Spleen (tissue), 11 donors: ENCODE measurements around the gene CUX1. TPM values are rescaled to one million over a fixed set of nuclear protein-coding genes. Genes with fewer than 3 reads are reported as not detected.

Experiments
- DNase-seq: peaks from one replicate; pipeline ENCODE4 v3.0.0-alpha.2; 2020
- H3K27ac ChIP-seq, 8 donors: fragments of 200-600 bp; sonication (generic) in 7 of 8; 1 replicate in 4 of 8; 2 replicates in 4 of 8; pipeline versions ENCODE4 v1.5.0 to v1.8.0; 2016 to 2021; ENCODE audit warnings: inconsistent platforms in 4 of 8, mild to moderate bottlenecking in 4 of 8, moderate library complexity in 1 of 8
- H3K27me3 ChIP-seq, 7 donors: fragments of 200-600 bp; sonication (generic) in 6 of 7; replicated peaks in 1 of 7; 1 replicate in 4 of 7; 2 replicates in 3 of 7; pipeline versions ENCODE4 v1.5.0 to v1.8.0; 2016 to 2021; ENCODE audit warnings: inconsistent platforms in 3 of 7, mild to moderate bottlenecking in 1 of 7
- H3K36me3 ChIP-seq, 6 donors: fragments of 200-600 bp; sonication (generic) in 5 of 6; 1 replicate in 4 of 6; 2 replicates in 2 of 6; pipeline versions ENCODE4 v1.5.0 to v1.8.0; 2016 to 2021; ENCODE audit warnings: inconsistent platforms in 2 of 6
- H3K4me1 ChIP-seq, 6 donors: fragments of 200-600 bp; sonication (generic) in 5 of 6; 1 replicate in 3 of 6; 2 replicates in 3 of 6; pipeline versions ENCODE4 v1.5.0 to v1.8.0; 2016 to 2021; ENCODE audit warnings: inconsistent platforms in 3 of 6
- H3K4me3 ChIP-seq, 8 donors: fragments of 200-600 bp; sonication (generic) in 7 of 8; 1 replicate in 4 of 8; 2 replicates in 4 of 8; pipeline versions ENCODE4 v1.5.0 to v1.8.0; 2016 to 2021; ENCODE audit warnings: inconsistent platforms in 4 of 8, mild to moderate bottlenecking in 4 of 8, moderate library complexity in 2 of 8
- H3K9me3 ChIP-seq, 8 donors: fragments of 200-600 bp; sonication (generic) in 7 of 8; 1 replicate in 4 of 8; 2 replicates in 4 of 8; pipeline versions ENCODE4 v1.5.0 to v1.8.0; 2016 to 2021; ENCODE audit warnings: inconsistent platforms in 4 of 8
- POLR2A ChIP-seq, 3 donors: fragments of 450-650 bp; IDR thresholded peaks; one replicate each; pipeline ENCODE4 v1.5.1; 2017; ENCODE audit warnings: antibody characterized with exemption in 3 of 3, mild to moderate bottlenecking in 1 of 3
- POLR2AphosphoS5 ChIP-seq, 3 donors: sonication (generic); formaldehyde crosslinking; IDR thresholded peaks; one replicate each; pipeline ENCODE4 v1.5.1; 2017; ENCODE audit warnings: antibody characterized with exemption in 3 of 3
- WGBS, 5 donors: extraction: QIAGEN DNeasy Blood & Tissue Kit in 3 of 5; methylation state at CpG; one replicate each; pipeline versions ENCODE4 v1.1.5 to v1.1.7; 2013 to 2018; 5-methylcytosine and 5-hydroxymethylcytosine counted together
- intact Hi-C: fragments of 100-400 bp; cut with DNase I; formaldehyde crosslinking; loops from one replicate; pipeline ENCODE4 v1.15.0; 2023; ENCODE audit warnings: low total_unique reads
- polyA plus RNA-seq, 3 donors: library from polyadenylated mRNA; stranded (reverse); fragments of 200-250 nt; gene quantifications; one replicate each; pipeline ENCODE4 v1.2.1, GENCODE V29; 2013
- total RNA-seq, 7 donors: library from RNA; depleted of rRNA in 3 of 7; stranded (reverse); fragments of >200 nt in 3 of 7; fragmentation: NEBNext Ultra II Directional in 4 of 7; extraction: Animal tissue kit (Norgen Biotek cat#: 25700) in 4 of 7; gene quantifications; one replicate each; pipeline versions ENCODE4 v1.1.0 to v1.2.1, GENCODE V29; 2016 to 2021
- TF ChIP-seq, protein P1 (sequence below), 11 experiments: fragments of 200-600 bp in 7 of 11; fragments of 450-650 bp in 4 of 11; sonication (generic) in 4 of 11; IDR thresholded peaks in 8 of 11; conservative IDR thresholded peaks in 3 of 11; 1 replicate in 7 of 11; 2 replicates in 4 of 11; pipeline versions ENCODE4 v1.4.0 to v1.8.0; 2016 to 2021; ENCODE audit warnings: antibody characterized with exemption in 11 of 11, inconsistent platforms in 4 of 11, mild to moderate bottlenecking in 1 of 11
- donor health status: healthy with polysubstance abuse.
- donor health status: DM: no; HTN: no; CAD: no; lungs with moderate emphysema.
- donor health status: DM: no; HTN: no; CAD: no.
- donor health status: Bipolar disorder and iron deficiency.
- donor health status: healthy.
- donor health status: DM: no; HTN: no; CAD: no.
- donor health status: DM: yes; HTN: yes; CAD: no.

The CUX1 gene
- total and polyA plus RNA-seq, 10 donors, result 9.1 to 95.8 (median 61.9) TPM

DNA sequence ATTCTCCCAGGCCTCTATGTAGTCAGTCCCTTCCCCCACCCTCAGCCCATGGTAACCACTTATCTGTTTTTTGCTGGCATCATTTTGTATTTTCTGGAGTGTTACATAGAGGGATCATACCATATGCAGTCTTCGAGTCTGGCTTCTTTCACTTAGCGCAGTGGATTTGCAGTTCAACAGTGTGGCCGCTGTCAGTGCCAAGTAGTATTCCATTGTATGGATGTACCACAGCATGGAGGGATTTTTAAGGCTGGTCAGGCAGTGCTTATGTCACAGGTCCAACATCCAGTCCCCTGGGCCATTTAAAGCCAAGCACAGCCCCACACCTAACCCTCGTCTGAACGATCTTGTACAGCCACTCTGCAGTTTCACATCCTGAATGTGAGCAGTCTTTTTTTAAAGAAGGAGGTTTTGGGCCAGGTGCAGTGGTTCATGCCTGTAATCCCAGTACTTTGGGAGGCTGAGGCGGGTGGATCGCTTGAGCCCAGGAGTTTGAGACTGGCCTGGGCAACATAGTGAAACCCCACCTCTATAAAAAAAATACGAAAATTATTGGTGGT is 121.8 kb downstream of the CUX1 start:
- H3K27ac ChIP-seq, result no peak overlapping the region
- 75 to 87% (median 82%) methylated on average over 8 of the region's 8 CpGs for WGBS, 5 donors
- TF ChIP-seq POLR2AphosphoS5 (IDR thresholded peaks at IDR 0.05), result no peak
- peaks cover 0 to 9% (median 0%) of the 10 kb centered on the region in 6 donors for H3K36me3 ChIP-seq
- H3K4me1 ChIP-seq, result peaks cover 0 to 48% (median 16%) of the 10 kb centered on the region in 6 donors
- DNase-seq, result peak; percentile 35
- H3K27me3 ChIP-seq, result no peaks in the 10 kb centered on the region
- no peak overlapping the region for H3K4me3 ChIP-seq
- H3K9me3 ChIP-seq, result no peaks in the 10 kb centered on the region
- intact Hi-C loops, result no loop called here

DNA sequence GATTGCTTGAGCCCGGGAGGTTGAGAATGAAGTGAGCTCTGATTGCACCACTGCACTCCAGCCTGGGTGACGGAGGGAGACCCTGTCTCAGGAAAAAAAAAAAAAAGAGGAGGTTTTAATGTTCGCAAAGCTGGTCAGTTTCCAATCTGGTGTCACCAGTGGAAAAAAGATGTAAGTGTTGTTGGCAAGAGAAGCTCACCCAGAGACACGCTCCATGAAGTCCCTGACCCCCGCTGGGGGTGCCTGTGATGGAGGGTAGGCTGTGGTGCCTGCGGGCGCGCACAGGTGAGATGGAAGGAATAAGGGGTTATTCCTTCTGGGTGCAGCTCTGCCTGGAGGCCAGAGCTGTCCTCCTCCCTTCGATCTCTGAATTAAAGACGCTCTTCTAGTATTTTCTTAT is 122.7 kb downstream of the CUX1 start:
- H3K27ac ChIP-seq, result no peak overlapping the region
- DNase-seq, result no peak
- H3K9me3 ChIP-seq, result no peaks in the 10 kb centered on the region
- 89 to 95% (median 91%) methylated on average over 10 of the region's 10 CpGs for WGBS, 5 donors
- peaks cover 0 to 11% (median 0%) of the 10 kb centered on the region in 6 donors for H3K36me3 ChIP-seq
- TF ChIP-seq POLR2AphosphoS5 (IDR thresholded peaks at IDR 0.05), result no peak
- no peak for TF ChIP-seq POLR2A (IDR thresholded peaks at IDR 0.05)
- TF ChIP-seq, protein P1, sequence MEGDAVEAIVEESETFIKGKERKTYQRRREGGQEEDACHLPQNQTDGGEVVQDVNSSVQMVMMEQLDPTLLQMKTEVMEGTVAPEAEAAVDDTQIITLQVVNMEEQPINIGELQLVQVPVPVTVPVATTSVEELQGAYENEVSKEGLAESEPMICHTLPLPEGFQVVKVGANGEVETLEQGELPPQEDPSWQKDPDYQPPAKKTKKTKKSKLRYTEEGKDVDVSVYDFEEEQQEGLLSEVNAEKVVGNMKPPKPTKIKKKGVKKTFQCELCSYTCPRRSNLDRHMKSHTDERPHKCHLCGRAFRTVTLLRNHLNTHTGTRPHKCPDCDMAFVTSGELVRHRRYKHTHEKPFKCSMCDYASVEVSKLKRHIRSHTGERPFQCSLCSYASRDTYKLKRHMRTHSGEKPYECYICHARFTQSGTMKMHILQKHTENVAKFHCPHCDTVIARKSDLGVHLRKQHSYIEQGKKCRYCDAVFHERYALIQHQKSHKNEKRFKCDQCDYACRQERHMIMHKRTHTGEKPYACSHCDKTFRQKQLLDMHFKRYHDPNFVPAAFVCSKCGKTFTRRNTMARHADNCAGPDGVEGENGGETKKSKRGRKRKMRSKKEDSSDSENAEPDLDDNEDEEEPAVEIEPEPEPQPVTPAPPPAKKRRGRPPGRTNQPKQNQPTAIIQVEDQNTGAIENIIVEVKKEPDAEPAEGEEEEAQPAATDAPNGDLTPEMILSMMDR (IDR thresholded peaks at IDR 0.05 in 8 of 11, conservative IDR thresholded peaks at IDR 0.05 in 3 of 11), result no peak
- H3K4me3 ChIP-seq, result no peak overlapping the region
- H3K27me3 ChIP-seq, result no peaks in the 10 kb centered on the region
- H3K4me1 ChIP-seq, result peaks cover 0 to 54% (median 18%) of the 10 kb centered on the region in 6 donors
- intact Hi-C loops, result no loop called here

DNA sequence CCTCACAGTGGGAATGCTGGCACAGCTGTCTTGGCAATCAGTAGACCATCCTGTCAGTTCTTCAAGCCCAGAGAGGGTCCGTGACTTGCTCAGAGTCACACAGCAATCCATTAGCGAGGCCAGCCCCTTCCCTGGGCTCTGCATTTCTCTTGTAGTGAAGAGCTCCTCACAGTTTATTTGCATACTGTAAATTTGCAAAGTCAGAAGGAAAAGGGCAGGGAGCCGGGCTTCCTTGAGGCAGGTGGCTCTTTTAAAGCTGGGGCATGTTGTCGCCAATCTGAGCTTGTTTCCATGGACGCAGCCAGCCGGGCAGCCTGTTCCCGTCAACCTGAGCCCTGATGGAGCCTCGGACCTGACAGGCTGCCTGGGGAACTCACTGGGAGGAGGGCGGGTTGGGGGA is 123.4 kb downstream of the CUX1 start:
- intact Hi-C loops, result no loop called here

DNA sequence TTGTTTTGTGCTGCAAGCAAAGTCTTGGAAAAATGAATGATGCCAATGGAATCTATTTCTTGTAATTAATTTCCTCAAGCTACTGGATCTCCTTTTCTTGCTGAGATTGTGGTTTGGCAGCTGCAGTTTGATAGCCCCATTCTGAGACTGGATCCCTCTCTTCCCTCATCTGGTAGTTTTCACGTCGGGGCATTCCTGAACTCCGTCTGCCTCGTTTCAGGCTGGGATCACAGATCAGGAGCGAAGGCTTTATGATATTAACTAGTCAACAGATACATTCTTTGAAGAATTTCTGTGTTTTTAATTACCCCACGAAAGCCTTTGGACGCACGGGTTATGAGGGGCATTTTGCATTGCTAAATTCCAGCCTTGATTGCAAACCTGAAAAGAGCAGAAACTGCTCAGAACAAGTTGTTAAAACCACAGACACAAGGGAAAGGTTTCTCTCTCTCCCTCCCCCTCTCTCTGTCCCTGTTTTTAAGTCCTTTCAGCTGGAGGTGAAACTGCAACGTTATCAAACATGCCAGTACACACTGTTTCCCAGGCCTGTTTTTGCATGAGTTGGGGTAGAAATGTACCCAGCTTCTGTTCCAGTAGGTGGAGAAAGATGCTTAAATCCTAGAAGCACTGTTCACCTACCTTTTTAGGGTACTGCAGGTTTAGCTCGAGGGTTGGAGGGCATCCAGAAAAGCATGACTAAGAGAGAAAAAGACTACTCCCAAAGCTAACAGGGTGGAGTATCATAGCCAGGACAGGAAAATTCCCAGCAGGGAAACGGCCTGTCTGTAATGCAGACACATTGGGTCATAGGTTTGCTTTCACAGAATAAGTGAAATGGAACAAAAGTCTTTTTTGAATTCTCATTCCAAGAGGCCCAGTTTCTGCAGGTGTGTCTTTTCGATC is 124.3 kb downstream of the CUX1 start:
- TF ChIP-seq, protein P1 (IDR thresholded peaks at IDR 0.05 in 8 of 11, conservative IDR thresholded peaks at IDR 0.05 in 3 of 11), result no peak
- TF ChIP-seq POLR2AphosphoS5 (IDR thresholded peaks at IDR 0.05) (no peak), POLR2A (IDR thresholded peaks at IDR 0.05) (no peak)
- Histone ChIP-seq H3K4me1 (peaks cover 0 to 38% (median 6%) of the 10 kb centered on the region in 6 donors), H3K36me3 (peaks cover 0 to 3% (median 0%) of the 10 kb centered on the region in 6 donors), H3K27ac (no peak overlapping the region), H3K27me3 (no peaks in the 10 kb centered on the region), H3K9me3 (no peaks in the 10 kb centered on the region), H3K4me3 (no peak overlapping the region)
- intact Hi-C loops, result no loop called here
- 68 to 78% (median 71%) methylated on average over 12 of the region's 12 CpGs for WGBS, 5 donors
- no peak for DNase-seq

More for the DNA sequence above, 123.4 kb downstream of the CUX1 start:
- no peak overlapping the region for H3K27ac ChIP-seq
- H3K4me1 ChIP-seq, result peaks cover 0 to 47% (median 13%) of the 10 kb centered on the region in 6 donors
- peaks cover 0 to 4% (median 0%) of the 10 kb centered on the region in 6 donors for H3K36me3 ChIP-seq
- H3K27me3 ChIP-seq, result no peaks in the 10 kb centered on the region
- no peaks in the 10 kb centered on the region for H3K9me3 ChIP-seq
- 73 to 80% (median 74%) methylated on average over 4 to 9 of the region's 9 CpGs for WGBS, 5 donors
- no peak for DNase-seq
- no peak overlapping the region for H3K4me3 ChIP-seq
- no peak for TF ChIP-seq POLR2A (IDR thresholded peaks at IDR 0.05)
- TF ChIP-seq, protein P1 (IDR thresholded peaks at IDR 0.05 in 8 of 11, conservative IDR thresholded peaks at IDR 0.05 in 3 of 11), result no peak
- TF ChIP-seq POLR2AphosphoS5 (IDR thresholded peaks at IDR 0.05), result no peak
